DLD1 (cell line): ENCODE results near the gene PYGB.

Experiments
- in situ Hi-C: cut with HindIII; loops from 2 replicates; pipeline ENCODE4 v1.10.0; 2017; ENCODE audit warnings: low sequenced_read_pairs

The PYGB gene

DNA sequence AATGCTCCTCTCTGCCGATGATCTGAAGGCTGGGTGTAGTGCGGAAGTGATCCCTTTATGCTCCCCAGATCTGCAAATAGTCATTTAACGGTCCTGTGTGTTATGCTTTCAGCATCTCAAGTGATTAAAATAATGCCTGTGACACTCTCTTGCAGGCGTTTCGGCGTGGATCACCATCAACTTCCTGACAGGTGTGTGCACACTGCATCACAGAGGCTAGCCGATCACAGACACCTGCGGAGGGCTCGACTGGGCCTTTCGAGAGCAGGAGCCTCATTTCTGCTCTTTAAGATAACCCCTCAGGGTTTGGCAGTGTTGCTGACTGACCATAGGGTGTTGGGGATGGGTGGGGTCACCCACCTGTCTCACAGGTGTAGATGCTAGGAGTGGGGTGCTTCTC lies 32.4 kb upstream of the PYGB start:
- in situ Hi-C loops: no loop called here

DNA sequence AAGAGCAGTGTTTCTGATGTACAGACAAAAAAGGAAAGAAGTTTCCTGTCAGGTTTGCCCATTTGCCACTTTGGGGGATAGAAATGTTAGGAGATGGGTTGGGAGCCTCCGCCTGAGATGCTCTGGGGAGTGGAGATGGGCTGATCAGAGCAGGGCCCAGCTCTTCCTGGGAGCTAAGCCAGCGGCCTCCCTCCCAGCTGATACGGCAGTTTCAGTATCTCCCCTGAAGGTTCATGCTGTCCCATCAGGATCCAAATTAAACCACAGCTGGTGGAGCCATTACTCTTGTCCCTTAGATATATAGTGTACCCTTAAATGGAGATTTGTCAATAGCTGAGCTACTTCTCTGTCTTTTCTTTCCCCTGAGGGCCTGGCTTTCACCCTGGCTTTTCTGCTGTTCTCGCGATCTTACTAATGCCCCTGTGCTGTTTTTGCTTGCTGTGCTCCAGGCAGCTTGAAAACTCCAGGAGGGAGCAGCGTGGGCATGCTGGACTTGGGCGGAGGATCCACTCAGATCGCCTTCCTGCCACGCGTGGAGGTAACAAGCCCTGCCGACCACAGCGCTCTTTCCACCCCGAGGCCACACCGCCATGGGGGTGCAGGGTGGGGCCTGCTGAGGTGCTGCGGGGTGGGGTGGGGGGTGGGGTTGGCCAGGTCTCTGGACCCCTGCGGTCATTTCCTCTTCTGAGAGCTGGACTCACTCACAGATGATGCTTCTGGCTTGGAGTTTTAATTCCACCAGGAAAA lies 31.5 kb upstream of the PYGB start:
- in situ Hi-C loops: no loop called here

DNA sequence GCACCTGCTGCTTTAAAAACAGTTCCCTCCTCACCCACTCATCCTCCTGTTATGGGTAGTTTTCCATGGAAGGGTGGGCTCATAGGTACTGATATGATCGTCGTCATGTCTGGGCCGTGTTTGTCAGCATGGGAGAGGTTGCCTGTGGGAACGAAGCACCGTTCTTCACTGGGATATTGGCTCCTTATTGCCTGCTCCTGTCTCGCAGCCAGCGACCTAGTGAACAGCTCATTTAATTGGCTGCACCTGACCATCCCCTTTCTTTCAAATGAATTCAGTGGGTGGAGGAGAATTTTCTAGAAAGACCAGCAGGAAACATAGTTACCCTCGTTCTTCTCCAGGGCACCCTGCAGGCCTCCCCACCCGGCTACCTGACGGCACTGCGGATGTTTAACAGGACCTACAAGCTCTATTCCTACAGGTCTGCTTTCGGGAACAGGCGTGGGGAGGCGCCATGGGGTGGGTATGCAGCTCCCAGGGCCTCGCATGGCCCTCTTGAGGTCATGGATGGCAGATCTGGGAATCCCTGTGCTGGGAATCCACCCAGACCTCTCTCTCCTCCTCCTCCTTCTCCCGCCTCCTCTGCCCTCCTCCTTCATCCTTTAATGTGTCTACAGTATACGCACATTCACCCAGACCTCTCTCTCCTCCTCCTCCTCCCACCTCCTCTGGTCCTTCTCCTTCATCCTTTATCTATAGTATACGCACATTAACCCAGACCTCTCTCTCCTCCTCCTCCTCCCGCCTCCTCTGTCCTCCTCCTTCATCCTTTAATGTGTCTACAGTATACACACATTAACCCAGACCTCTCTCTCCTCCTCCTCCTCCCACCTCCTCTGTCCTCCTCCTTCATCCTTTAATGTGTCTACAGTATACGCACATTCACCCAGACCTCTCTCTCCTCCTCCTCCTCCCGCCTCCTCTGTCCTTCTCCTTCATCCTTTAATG lies 30.4 kb upstream of the PYGB start:
- in situ Hi-C loops: no loop called here

DNA sequence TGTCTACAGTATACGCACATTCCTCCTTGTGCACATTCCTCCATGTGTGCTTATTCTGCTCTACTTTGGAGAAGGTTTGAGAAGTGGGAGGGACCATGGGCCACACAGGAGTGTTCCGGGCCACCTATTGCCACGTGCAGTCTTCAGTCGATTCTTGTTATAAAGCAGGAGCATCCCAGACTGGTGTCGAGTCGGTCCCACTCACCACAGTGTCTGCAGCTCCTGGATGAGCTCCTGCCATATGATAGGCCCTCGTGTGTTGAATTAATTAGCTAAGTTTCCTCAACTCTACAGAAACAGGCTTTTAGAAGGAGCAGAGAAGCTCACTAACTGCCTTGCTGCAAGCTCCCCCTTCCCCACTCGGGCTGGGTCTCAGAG lies 29.8 kb upstream of the PYGB start:
- in situ Hi-C loops: no loop called here

DNA sequence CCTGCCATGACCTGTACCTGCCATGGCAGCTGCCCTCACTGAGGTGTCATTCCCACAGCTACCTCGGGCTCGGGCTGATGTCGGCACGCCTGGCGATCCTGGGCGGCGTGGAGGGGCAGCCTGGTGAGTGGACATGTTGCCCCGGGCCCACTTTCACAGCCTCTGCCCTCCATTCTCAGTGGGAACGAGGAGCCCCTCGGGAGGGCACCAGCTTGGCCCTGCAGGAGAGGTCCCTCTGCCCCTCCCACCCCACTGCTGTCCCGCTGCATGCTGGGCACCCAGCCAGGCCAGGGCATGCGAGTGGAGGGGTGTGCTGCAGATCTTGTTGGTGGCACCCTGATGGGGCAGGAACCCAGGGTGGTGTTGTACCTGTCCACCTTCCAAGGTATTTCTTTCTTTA lies 29.4 kb upstream of the PYGB start:
- in situ Hi-C loops: no loop called here

DNA sequence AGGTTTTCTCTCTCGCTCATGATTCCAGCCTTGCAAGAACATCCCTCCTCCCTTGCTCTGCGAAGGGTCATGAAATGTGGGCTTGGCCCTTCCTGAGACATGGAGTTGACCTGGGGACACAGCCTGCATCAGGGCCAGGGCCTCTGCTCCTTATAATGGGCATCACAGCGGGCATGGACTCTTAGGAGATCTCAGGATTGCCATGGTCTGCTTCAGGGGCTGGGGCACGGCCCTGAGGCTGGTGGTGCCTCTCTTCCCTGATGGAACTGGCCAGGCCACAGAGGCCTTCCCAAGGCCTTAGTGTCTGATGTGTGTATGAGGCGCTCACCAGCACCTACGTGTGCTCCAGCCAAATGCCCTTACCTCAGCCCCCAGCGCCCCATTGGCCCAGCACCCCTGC lies 28.5 kb upstream of the PYGB start:
- in situ Hi-C loops: no loop called here

DNA sequence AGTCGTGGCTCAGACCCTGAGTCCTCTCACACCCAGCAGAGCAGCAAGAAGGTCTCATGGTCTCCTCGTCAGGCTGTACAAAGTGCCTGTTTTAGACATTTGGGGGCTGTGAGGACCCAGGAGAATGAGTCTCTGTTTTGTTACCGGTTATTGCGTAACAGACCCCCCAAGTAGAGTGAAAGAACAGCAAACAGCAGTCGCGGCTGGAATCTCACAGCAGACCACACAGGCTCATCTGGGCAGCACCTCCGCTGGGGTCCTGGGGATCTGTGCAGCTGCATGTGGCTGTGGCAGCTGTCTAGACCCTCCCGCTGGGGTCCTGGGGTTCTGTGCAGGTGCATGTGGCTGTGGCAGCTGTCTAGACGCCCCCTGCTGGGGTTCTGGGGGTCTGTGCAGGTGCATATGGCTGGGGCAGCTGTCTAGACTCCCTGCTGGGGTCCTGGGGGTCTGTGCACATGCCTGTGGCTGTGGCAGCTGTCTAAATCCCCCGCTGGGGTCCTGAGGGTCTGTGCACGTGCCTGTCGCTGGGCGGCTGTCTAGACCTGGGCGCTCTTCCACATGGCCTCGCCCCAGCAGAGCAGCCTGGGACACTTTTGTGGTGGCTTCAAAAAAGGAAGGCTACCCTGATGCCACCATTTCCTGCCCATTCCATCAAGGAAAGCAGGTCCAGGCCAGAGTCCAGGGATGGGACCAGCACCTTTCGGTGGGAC lies 27.7 kb upstream of the PYGB start:
- in situ Hi-C loops: no loop called here

DNA sequence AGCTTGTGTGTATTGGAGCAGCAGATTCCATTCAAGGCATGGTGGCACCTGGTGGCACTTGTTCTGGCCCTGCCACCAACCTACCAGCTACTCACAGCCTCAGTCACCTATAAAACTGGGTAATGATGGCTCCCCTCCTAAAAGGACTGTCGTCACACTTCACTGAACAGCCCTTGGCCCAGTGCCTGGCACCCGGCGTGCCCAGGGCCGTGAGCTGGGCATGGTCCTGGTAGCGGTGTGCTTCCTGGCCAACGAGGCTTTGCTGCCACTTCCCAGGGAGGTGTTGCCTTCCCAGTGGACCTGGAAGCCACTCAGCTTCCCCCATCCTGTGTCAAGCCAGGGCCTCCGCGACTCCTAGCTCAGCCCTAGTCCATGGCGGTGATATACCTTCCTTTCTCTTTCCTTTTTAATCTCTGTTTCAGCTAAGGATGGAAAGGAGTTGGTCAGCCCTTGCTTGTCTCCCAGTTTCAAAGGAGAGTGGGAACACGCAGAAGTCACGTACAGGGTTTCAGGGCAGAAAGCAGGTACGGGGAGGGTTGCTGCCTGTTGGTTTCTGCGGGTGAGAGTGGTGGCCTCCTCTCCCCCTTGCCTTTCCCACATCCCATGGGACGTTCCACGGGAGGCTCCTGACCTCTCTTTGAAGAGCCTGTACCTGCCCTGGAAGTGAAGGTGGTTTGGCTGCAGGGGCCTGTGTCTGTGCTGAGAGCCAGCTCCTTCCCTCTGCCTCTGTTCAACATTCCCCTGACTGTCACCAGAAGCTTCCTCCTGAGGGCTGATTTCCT lies 26.9 kb upstream of the PYGB start:
- in situ Hi-C loops: no loop called here

DNA sequence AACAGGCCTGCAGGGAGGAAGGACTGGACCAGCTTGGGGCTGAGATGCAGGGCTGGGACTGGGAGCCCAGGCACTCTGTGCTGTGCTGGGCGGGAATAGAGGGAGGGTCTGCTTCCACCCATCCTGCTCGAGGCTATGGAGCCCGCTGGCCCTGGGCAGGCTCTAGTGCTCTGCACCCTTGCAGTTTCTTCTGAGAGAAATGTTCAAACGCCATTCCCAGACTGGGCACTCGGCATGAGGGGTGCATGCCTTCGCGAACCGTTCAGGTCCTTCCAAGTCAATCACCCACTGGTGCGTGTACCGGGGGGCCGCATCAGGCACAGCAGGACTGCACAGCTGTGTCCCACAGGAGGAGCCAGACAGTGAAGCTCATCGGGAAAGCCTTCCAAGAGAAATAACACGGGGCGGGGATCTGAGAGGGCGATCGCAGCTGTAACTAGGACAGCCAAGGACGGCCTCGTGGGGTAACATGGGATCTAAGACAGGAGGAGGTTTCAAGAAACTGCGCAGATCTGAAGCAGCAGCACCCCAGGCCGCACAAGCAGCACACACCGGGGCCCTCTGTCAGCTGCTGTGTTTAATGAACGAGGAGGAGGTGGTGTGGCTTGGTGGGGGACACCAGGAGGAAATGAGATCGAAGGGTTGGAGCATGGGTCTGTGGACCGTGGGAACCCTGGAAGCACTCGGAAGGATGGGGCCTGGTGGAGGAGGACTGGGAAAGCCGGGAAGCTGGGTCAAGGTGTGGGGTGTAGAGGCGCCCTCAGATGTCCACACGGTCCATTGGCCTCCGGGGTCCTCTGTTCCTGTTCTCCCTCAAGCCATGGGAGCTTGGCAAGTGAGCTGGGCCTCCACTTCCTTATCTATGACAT lies 26.1 kb upstream of the PYGB start:
- in situ Hi-C loops: no loop called here

DNA sequence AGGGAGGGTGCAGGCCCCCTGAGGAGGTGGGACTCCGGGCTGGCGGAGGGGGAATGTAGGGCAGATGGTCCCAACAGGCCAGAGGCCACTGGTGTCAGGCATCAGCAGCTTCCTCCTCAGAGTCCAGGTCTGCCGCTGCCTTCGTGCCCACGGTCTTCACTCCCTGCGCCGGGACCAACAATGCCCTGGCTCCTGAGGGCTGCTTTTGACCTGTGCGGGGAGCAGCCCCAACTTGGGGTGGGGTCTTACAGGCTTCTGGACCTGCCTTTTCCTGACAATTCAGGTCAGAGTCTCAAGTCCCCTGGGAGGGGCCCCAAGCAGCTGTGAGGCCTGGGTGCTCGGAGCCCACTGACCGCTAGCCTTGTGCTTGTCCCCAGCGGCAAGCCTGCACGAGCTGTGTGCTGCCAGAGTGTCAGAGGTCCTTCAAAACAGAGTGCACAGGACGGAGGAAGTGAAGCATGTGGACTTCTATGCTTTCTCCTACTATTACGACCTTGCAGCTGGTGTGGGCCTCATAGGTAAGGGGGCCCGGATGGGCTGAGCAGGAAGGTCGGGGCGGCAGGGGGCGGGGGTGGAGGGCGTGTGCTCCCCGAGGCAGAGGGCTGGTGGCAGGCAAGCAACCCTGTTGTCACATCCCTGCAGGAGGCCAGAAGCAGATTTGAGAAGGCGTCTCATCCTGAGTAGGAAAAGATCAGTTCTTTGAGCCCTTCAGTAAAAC lies 25.3 kb upstream of the PYGB start:
- in situ Hi-C loops: no loop called here

DNA sequence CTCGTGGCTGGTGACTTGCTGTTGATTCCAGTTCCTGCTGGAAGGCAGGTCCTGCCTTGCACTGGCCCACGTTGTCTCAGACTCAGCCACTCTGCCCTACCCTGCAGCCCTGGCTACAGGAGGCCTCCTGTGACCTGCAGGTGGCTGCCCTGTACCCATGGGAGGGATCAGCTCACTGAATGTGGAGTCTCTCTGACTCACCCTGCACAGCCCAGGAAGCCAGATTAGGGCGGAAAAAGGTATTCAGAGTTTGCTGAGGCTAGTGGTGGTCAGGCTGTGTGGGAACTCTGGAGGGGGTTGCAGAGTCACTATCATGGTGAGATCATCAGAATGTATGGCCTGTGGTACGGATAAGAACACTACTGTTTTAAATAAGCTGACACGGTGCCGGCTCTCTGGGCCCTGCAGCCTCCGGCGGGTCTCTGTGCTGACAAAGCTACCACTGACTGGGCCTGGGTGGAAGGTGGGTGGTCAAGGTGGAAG lies 24.7 kb upstream of the PYGB start:
- in situ Hi-C loops: no loop called here

DNA sequence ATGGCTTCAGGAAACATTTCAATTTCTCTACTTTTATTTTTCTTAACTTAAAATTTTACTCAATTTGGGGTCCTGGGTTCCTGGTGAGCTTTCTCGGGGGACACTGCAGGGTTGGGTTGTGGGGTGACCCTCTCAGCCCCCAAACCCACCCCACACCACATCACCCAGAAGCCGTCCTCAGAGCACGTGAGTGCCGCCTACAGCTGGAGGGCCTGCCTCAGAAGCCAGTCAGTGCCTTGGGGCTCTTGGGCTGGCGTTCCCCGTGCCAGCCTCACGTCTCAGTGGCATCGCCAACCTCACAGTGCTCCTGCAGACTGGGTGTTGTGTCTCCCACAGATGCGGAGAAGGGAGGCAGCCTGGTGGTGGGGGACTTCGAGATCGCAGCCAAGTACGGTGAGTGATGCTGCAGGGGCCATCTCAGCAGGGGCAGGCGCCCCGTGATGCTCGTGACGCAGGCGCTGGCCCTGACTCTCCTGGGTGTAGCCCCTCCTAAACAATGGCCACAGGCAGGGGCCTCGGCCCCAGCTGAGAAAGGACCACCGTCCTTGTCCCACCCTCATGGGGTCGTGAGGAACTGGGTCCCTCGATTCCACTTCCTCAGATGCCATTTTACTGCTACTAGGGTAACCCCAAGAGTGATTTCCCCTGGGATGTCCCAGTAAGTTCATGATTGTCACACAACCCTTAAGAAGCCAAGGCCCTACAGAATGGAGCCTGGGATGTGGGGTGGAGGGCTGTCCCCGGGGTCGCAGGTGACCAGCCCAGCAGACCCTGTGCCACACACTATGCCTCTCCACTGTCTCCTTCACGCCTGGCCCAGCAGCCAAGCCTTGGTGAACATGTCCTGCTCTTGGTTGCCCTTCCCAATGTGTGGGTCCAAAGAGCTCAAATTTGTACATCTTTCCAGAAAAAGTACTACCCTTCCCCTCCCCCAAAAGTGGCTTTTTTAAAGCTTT lies 23.8 kb upstream of the PYGB start:
- in situ Hi-C loops: no loop called here

DNA sequence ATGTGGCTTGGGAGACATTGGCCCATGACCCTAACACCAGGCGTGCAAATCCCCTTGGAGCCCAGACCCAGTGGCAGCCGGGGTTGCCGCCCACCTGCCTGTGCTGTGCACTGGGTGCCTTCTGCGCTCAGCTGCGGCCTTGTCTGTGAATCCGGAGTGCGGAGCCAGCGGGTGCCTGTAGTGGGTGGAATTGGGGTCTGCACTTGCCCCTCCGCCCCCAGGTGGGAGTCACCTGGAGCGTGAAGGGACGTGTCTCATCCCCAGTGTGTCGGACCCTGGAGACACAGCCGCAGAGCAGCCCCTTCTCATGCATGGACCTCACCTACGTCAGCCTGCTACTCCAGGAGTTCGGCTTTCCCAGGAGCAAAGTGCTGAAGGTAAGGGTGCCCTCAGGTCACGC lies 22.9 kb upstream of the PYGB start:
- in situ Hi-C loops: no loop called here

DNA sequence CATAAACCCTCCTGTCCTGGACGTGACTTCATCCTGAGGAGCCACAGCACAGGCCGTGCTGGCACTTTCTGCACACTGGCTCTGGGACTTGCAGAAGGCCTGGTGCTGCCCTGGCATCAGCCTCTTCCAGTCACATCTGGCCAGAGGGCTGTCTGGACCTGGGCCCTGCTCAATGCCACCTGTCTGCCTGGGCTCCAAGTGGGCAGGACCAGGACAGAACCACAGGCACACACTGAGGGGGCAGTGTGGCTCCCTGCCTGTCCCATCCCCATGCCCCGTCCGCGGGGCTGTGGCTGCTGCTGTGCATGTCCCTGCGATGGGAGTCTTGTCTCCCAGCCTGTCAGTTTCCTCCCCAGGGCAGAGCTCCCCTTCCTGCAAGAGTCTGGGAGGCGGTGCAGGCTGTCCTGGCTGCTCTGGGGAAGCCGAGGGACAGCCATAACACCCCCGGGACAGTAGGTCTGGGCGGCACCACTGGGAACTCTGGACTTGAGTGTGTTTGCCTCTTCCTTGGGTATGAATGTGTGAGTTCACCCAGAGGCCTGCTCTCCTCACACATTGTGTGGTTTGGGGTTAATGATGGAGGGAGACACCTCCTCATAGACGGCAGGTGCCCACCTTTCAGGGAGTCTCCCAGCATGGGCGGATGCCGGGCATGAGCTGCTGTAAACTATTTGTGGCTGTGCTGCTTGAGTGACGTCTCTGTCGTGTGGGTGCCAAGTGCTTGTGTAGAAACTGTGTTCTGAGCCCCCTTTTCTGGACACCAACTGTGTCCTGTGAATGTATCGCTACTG lies 22.0 kb upstream of the PYGB start:
- in situ Hi-C loops: no loop called here

DNA sequence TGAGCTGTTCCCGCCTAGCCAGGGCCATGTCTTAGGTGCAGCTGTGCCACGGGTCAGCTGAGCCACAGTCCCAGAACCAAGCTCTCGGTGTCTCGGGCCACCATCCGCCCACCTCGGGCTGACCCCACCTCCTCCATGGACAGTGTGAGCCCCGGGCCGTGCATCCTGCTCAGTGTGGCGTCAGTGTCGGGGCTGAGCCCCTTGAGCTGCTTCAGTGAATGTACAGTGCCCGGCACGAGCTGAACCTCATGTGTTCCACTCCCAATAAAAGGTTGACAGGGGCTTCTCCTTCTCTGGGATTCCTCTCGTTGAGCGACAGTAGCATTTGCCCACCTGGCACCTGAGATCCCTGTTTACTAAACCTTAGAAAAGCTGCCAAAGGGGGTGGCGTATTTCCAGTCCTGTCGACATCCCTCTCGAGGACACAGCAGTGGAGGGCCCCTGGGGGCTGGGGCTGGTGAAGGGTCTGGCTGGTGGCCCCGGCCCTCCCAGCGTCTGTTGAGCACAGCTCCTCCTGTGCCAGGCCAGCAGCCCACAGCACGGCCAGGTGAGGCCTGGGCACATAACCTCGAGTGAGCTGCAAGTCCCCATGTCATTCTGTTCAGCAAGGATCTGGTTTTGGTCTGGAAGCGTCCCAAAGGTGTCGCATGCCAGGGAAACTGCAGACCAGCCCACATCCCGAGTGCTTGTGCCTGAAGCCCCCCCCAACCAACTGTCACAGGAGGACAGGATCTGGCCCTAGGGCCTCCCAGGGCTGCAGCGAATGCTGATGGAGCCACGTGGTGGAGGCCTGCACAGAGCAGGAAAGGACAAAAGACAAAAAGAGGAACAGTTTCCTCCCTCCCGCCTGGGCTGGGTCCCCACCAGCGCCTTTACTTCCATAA lies 21.2 kb upstream of the PYGB start:
- in situ Hi-C loops: no loop called here

DNA sequence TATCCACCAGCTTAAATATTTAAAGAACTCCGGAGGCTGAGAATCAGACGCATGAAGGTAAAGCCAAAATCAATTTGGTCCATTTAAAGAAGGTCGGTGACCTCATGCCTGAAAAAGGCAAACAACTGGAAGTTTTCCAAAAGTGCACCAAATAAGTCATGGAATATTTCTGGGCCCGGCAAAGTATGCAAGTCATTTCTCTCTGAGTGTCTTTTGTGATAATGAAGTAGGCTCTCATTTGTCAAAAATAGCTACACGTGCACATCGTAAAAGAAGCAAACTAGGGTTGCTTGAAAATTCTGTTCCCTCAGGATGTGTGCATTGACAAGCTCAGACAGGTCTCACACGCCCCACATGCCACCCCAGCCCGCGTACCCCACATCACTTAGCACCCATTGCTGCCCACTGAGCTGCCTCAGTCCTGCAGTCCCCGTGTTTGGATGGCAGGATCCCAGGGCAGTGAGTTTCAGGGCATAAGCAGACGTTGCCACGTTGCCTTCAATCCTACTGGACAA lies 20.5 kb upstream of the PYGB start:
- in situ Hi-C loops: no loop called here
